Thoracic aorta (tissue), 2 donors: Measurements from ENCODE around the gene HSD11B1L. TPM values are rescaled to one million over a fixed set of nuclear protein-coding genes. Genes with fewer than 3 reads are reported as not detected.

Experiments used
- ATAC-seq: fragments of 150-250 bp; one replicate; pipeline ENCODE4 v1.8.0; 2017; ENCODE audit warnings: low read depth; ENCODE audit not compliant: insufficient number of reproducible peaks, low FRiP score
- DNase-seq: peaks from one replicate; pipeline ENCODE4 v3.0.0-alpha.2; 2020; ENCODE audit warnings: low spot score
- H3K27ac ChIP-seq, 2 donors: fragments of 200-600 bp; sonication (generic); 1 replicate in 1 of 2; 2 replicates in 1 of 2; pipeline ENCODE4 v1.5.1; 2016; ENCODE audit warnings: mild to moderate bottlenecking in 2 of 2, moderate library complexity in 2 of 2
- H3K27me3 ChIP-seq: fragments of 200-600 bp; sonication (generic); replicated peaks from 2 replicates; pipeline ENCODE4 v1.6.0; 2016; ENCODE audit warnings: mild to moderate bottlenecking; ENCODE audit not compliant: insufficient read depth
- H3K36me3 ChIP-seq: fragments of 200-600 bp; sonication (generic); one replicate; pipeline ENCODE4 v1.5.1; 2016
- H3K4me1 ChIP-seq, 2 donors: fragments of 200-600 bp; sonication (generic); 1 replicate in 1 of 2; 2 replicates in 1 of 2; pipeline versions ENCODE4 v1.5.1 to v1.6.0; 2016; ENCODE audit warnings: low read depth in 2 of 2, mild to moderate bottlenecking in 1 of 2; ENCODE audit not compliant: control insufficient read depth in 1 of 2
- H3K4me3 ChIP-seq: fragments of 200-600 bp; sonication (generic); 2 replicates; pipeline ENCODE4 v1.5.1; 2016; ENCODE audit warnings: mild to moderate bottlenecking
- H3K9me3 ChIP-seq: fragments of 200-600 bp; sonication (generic); 2 replicates; pipeline ENCODE4 v1.5.1; 2016
- CTCF ChIP-seq: fragments of 200-600 bp; sonication (generic); IDR thresholded peaks from one replicate; pipeline ENCODE4 v1.5.1; 2019; ENCODE audit warnings: antibody characterized with exemption
- total RNA-seq, 2 donors: library from RNA; depleted of rRNA; stranded (reverse); fragments of >200 nt; gene quantifications; one replicate each; pipeline versions ENCODE4 v1.1.0 to v1.2.3, GENCODE V29; 2016

HSD11B1L gene
- total RNA-seq, 2 donors from 2014 or later = 7.5 to 11.6 TPM

DNA sequence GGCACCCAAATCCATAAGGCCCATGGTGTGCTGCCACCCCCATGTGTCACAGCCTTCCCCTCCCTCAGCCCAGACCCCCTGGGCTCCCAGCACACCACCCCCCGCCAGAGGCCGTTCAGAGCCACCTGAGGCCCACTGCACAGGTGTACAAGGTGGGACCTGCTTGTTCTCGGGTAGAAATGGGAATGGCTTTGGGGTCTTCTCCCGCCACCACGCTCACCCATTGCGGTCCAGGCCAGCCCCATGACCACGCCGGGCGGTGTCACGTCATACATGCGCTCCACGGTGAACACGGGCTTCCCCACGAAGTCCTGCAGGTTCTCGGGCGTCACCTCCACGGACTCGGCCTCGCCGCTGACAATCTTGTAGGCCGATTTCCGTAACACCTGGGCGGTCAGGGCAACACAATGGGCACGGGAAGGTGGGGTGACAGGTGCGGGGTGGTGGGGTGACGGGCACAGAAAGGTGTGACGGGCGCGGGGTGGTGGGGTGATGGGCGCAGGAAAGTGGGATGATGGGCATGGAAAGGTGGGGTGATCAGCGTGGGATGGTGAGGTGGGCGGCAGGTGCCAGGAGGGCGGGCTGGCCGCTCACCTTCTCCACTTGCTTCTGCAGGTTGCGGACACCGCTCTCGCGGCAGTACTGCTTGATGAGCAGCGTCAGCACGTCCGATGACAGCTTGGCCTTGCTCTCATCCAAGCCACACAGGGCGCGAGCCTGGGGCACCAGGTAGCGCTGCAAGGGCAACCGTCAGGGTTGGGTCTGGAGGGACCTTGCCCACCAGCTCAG lies 13.5 kb downstream of the HSD11B1L start:
- Histone ChIP-seq H3K36me3 (peaks cover 60% of the 10 kb centered on the region), H3K4me3 (no peak overlapping the region), H3K4me1 (peaks cover 2 to 21% of the 10 kb centered on the region in 2 donors), H3K27me3 (no peaks in the 10 kb centered on the region), H3K9me3 (no peaks in the 10 kb centered on the region), H3K27ac (no peak overlapping the region)
- ATAC-seq = no peak
- TF ChIP-seq CTCF = no peak
- no peak for DNase-seq

DNA sequence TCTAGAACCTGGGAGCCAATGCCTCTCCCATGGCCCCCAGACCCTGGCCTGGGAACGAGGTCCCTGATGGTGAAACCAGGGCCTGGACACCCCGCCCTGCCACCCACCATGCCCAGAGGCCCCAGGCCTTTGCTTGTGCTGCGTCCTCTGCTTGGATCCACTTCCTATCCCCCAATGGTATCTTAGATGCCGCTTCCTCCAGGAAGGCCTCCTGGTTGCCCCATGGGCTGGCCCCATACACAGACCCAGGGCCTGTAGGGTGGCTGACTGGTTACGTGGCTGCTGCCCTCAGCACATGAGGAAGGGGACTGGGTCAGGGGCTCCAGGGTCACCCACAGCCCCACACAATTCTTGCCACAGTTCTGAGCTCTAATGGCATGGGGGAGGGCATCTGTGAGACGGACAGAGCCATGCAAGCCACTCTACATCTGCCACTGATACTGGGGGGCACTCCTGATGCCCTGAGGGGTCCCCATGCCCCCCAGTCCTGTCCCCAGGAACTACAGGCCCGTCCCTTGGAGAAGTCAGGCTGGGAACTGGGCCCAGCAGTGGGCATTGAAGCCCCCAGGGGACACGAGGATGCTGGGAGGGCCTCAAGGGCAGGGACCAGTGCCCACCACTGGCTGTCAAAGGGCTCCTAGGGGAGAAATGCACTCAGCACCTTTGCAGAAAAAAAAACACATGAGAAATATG lies 14.3 kb downstream of the HSD11B1L start:
- Histone ChIP-seq H3K4me1 (peaks cover 0 to 18% of the 10 kb centered on the region in 2 donors), H3K36me3 (peaks cover 61% of the 10 kb centered on the region), H3K9me3 (no peaks in the 10 kb centered on the region), H3K27ac (no peak overlapping the region), H3K4me3 (no peak overlapping the region), H3K27me3 (no peaks in the 10 kb centered on the region)
- DNase-seq (no peak), ATAC-seq (no peak)
- no peak for TF ChIP-seq CTCF

DNA sequence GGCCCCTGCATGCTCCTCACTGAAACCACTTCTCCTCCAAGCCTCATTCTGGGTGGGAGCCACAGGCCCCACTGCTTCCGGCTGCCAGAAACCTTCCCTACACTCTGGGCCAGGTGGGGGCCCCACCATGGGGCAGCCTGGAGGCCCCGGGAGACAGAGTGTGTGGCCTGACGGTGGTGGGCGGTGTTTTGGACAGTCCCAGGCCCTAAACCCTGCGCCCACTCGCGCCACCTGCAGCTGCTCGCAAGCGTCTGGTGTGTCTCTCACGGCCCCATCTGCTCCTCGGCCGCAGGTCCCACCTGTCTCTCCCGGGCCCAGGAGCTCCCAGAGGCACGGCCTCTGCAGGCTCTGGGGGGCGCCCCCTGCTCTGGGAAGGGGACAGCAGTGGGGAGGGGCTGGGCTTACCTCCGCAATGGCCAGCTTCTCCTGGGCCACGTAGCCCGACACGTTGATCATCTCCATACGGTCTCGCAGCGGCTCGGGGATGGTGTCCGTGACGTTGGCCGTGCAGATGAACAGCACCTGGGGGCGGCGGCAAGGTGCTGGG lies 14.9 kb downstream of the HSD11B1L start:
- peaks cover 0 to 15% of the 10 kb centered on the region in 2 donors for H3K4me1 ChIP-seq
- H3K36me3 ChIP-seq = peaks cover 61% of the 10 kb centered on the region
- H3K9me3 ChIP-seq = no peaks in the 10 kb centered on the region
- TF ChIP-seq CTCF = no peak
- H3K4me3 ChIP-seq = no peak overlapping the region
- DNase-seq (no peak), ATAC-seq (no peak)
- no peaks in the 10 kb centered on the region for H3K27me3 ChIP-seq
- no peak overlapping the region for H3K27ac ChIP-seq

- Histone ChIP-seq H3K27ac (no peak overlapping the region), H3K9me3 (no peaks in the 10 kb centered on the region), H3K4me3 (no peak overlapping the region), H3K36me3 (peaks cover 61% of the 10 kb centered on the region), H3K27me3 (no peaks in the 10 kb centered on the region), H3K4me1 (peaks cover 0 to 8% of the 10 kb centered on the region in 2 donors)
- DNase-seq (no peak), ATAC-seq (no peak)
- no peak for TF ChIP-seq CTCF
These were observed 15.6 kb downstream of the HSD11B1L start for GRCh38 chr19:5696196-5697021.
